B cell (primary cell): ENCODE results near the gene PAK3.

Experiments
- EZH2 ChIP-seq: IDR thresholded peaks from 2 replicates; pipeline ENCODE4 v1.6.1; 2012; ENCODE audit warnings: borderline replicate concordance, low read depth, mild to moderate bottlenecking, moderate library complexity, low read length; ENCODE audit not compliant: insufficient read depth, poor library complexity, severe bottlenecking
- TF ChIP-seq, protein P1 (sequence below): fragments of 200-600 bp; IDR thresholded peaks from one replicate; pipeline ENCODE4 v1.8.0; 2022; ENCODE audit warnings: antibody characterized with exemption, mild to moderate bottlenecking

DNA sequence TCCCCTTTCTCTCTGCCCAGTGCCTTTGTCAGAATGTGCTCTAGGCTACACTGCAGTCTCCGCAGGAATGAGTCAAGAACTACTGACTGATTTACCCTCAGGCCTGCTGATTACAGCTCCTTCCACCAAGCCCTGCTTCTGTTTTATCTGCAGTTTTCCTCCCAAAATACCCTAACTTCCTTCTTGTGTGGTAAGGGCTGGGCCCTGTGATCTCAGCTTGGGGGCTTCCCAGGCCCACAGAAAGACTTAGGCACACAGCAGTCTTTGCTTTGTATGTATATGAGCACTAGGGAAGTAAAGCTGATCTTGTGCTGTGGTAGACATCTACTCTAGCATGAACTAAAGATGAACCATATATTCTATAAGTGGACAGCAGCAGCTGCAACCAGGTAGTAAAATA lies 18.8 kb downstream of the PAK3 start:
- TF ChIP-seq, protein P1, sequence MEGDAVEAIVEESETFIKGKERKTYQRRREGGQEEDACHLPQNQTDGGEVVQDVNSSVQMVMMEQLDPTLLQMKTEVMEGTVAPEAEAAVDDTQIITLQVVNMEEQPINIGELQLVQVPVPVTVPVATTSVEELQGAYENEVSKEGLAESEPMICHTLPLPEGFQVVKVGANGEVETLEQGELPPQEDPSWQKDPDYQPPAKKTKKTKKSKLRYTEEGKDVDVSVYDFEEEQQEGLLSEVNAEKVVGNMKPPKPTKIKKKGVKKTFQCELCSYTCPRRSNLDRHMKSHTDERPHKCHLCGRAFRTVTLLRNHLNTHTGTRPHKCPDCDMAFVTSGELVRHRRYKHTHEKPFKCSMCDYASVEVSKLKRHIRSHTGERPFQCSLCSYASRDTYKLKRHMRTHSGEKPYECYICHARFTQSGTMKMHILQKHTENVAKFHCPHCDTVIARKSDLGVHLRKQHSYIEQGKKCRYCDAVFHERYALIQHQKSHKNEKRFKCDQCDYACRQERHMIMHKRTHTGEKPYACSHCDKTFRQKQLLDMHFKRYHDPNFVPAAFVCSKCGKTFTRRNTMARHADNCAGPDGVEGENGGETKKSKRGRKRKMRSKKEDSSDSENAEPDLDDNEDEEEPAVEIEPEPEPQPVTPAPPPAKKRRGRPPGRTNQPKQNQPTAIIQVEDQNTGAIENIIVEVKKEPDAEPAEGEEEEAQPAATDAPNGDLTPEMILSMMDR, result no peak
- TF ChIP-seq EZH2, result no peak
